AG10803 (cell line): ENCODE data around the gene SLC3A2.

Experiments used
- DNase-seq: peaks from one replicate; pipeline ENCODE4 v3.0.0; 2010; ENCODE audit warnings: low read depth
- H3K4me3 ChIP-seq: 2 replicates; pipeline ENCODE4 v1.5.1; 2011; ENCODE audit warnings: mild to moderate bottlenecking, low read length, control low read depth
- CTCF ChIP-seq: conservative IDR thresholded peaks from 2 replicates; pipeline ENCODE4 v1.5.1; 2011; ENCODE audit warnings: mild to moderate bottlenecking, low read length, control low read depth, inconsistent platforms

Gene SLC3A2

GRCh38 chr11:62888406-62888805 lies 7.7 kb downstream of the SLC3A2 start:
- no peak overlapping the region for H3K4me3 ChIP-seq
- TF ChIP-seq CTCF: no peak
- DNase-seq: no peak

GRCh38 chr11:62889126-62889483 lies 8.4 kb downstream of the SLC3A2 start:
- H3K4me3 ChIP-seq: no peak overlapping the region
- no peak for DNase-seq
- no peak for TF ChIP-seq CTCF

- H3K4me3 ChIP-seq: no peak overlapping the region
- DNase-seq: peak; percentile 47
- TF ChIP-seq CTCF: no peak
These were observed 9.1 kb downstream of the SLC3A2 start for GRCh38 chr11:62889484-62890437.

- no peak overlapping the region for H3K4me3 ChIP-seq
- no peak for TF ChIP-seq CTCF
- no peak for DNase-seq
These were observed 11.6 kb downstream of the SLC3A2 start for GRCh38 chr11:62892077-62892922.

- no peak for TF ChIP-seq CTCF
- H3K4me3 ChIP-seq: no peak overlapping the region
- DNase-seq: no peak
These were observed 14.8 kb downstream of the SLC3A2 start for GRCh38 chr11:62895501-62895900.

- no peak for TF ChIP-seq CTCF
- no peak for DNase-seq
- no peak overlapping the region for H3K4me3 ChIP-seq
These were observed 15.4 kb downstream of the SLC3A2 start for GRCh38 chr11:62896049-62896448.
